ENCODE data around the gene TMEM82.

GRCh38 chr1:15757575-15758342 is 15.5 kb downstream of the TMEM82 start:
- no peak for TF ChIP-seq CTCF (IDR thresholded peaks at IDR 0.05)
- no peak for TF ChIP-seq POLR2A (IDR thresholded peaks at IDR 0.05)

Measured in right lobe of liver (tissue), 4 donors.